IMR-90 (cell line): ENCODE measurements around the gene SPATA3. TPM values are rescaled to one million over a fixed set of nuclear protein-coding genes. Genes with fewer than 3 reads are reported as not detected.

Experiments
- ATAC-seq: fragments of 200-7000 bp; cut with Tn5 transposase; 2 replicates; pipeline ENCODE4 v1.9.1; 2020; ENCODE audit warnings: low read depth, mild to moderate bottlenecking, moderate library complexity
- BruUV-seq: library from RNA; stranded (reverse); fragments of 400-500 nt; replicated peaks from 2 replicates; lab custom pipeline; 2021; lab: Mats Ljungman, UMichigan
- CTCF ChIA-PET: fragments of 300-600 bp; formaldehyde crosslinking; extraction: SDS; loops from one replicate; lab custom pipeline; 2021; ENCODE audit warnings: antibody characterized with exemption; lab: Yijun Ruan, JAX
- POLR2A ChIA-PET: fragments of 300-600 bp; sonication (Branson Sonifier 250); formaldehyde crosslinking; loops from one replicate; lab custom pipeline; 2022; ENCODE audit warnings: antibody characterized with exemption; ENCODE audit not compliant: unreplicated experiment; lab: Charles Lee
- DNase-seq: peaks from one replicate; pipeline ENCODE4 v3.0.0; 2013
- H2AFZ ChIP-seq: replicated peaks from 2 replicates; pipeline ENCODE3; 2013; ENCODE audit warnings: low read length, mild to moderate bottlenecking; ENCODE audit not compliant: poor library complexity
- H2AK5ac ChIP-seq: 2 replicates; pipeline ENCODE4 v1.6.1; 2013; ENCODE audit warnings: low read depth, low read length, inconsistent platforms
- H2AK9ac ChIP-seq: replicated peaks from 2 replicates; pipeline ENCODE3; 2013; ENCODE audit warnings: mild to moderate bottlenecking, low read depth, low read length, moderate library complexity; ENCODE audit not compliant: poor library complexity
- H2BK120ac ChIP-seq: 2 replicates; pipeline ENCODE4 v1.6.1; 2013; ENCODE audit warnings: low read depth, low read length, inconsistent platforms
- H2BK15ac ChIP-seq: 3 replicates; pipeline ENCODE4 v1.6.1; 2013; ENCODE audit warnings: low read depth, low read length, inconsistent platforms
- H2BK20ac ChIP-seq: 2 replicates; pipeline ENCODE4 v1.6.1; 2013; ENCODE audit warnings: low read depth, mild to moderate bottlenecking, inconsistent platforms, low read length, moderate library complexity
- H2BK5ac ChIP-seq: 2 replicates; pipeline ENCODE4 v1.6.1; 2013; ENCODE audit warnings: mild to moderate bottlenecking, low read depth, low read length, inconsistent platforms; ENCODE audit not compliant: poor library complexity, severe bottlenecking
- H3K14ac ChIP-seq: replicated peaks from 2 replicates; pipeline ENCODE4 v1.6.1; 2013; ENCODE audit warnings: low read depth, low read length, inconsistent platforms
- H3K18ac ChIP-seq: 2 replicates; pipeline ENCODE4 v1.6.1; 2013; ENCODE audit warnings: low read depth, low read length, control low read depth
- H3K23ac ChIP-seq: 2 replicates; pipeline ENCODE4 v1.6.1; 2013; ENCODE audit warnings: low read depth, low read length, inconsistent platforms
- H3K27ac ChIP-seq: 2 replicates; pipeline ENCODE4 v1.5.1; 2013; ENCODE audit warnings: mild to moderate bottlenecking, control low read depth, low read length; ENCODE audit not compliant: insufficient read depth
- H3K27me3 ChIP-seq: 2 replicates; pipeline ENCODE4 v1.6.1; 2013; ENCODE audit warnings: low read length; ENCODE audit not compliant: control insufficient read depth, insufficient read depth
- H3K36me3 ChIP-seq: 2 replicates; pipeline ENCODE4 v1.6.1; 2013; ENCODE audit warnings: low read length, mixed read lengths; ENCODE audit not compliant: control insufficient read depth, insufficient read depth
- H3K4ac ChIP-seq: 2 replicates; pipeline ENCODE4 v1.6.1; 2013; ENCODE audit warnings: low read depth, low read length, inconsistent platforms
- H3K4me1 ChIP-seq: 2 replicates; pipeline ENCODE4 v1.6.1; 2013; ENCODE audit warnings: low read length, mixed read lengths; ENCODE audit not compliant: control insufficient read depth, insufficient read depth
- H3K4me2 ChIP-seq: 2 replicates; pipeline ENCODE4 v1.6.1; 2013; ENCODE audit warnings: low read depth, mild to moderate bottlenecking, control low read depth, low read length, moderate library complexity
- H3K4me3 ChIP-seq: 2 replicates; pipeline ENCODE4 v1.5.1; 2013; ENCODE audit warnings: low read depth, mild to moderate bottlenecking, control low read depth, low read length, moderate library complexity; ENCODE audit not compliant: insufficient read depth
- H3K56ac ChIP-seq: 2 replicates; pipeline ENCODE4 v1.6.1; 2013; ENCODE audit warnings: low read length, inconsistent platforms; ENCODE audit not compliant: insufficient read depth; ENCODE audit errors: extremely low read depth
- H3K79me1 ChIP-seq, 2 experiments: 2 replicates each; pipeline ENCODE4 v1.6.1; 2013; ENCODE audit warnings: low read length in 2 of 2, inconsistent platforms in 1 of 2, low read depth in 1 of 2
- H3K9ac ChIP-seq: 2 replicates; pipeline ENCODE4 v1.6.1; 2013; ENCODE audit warnings: low read depth, low read length, control low read depth
- H3K9me1 ChIP-seq: 2 replicates; pipeline ENCODE4 v1.6.1; 2013; ENCODE audit warnings: low read length, inconsistent platforms; ENCODE audit not compliant: insufficient read depth
- H3K9me3 ChIP-seq: 2 replicates; pipeline ENCODE4 v1.6.1; 2013; ENCODE audit warnings: low read length; ENCODE audit not compliant: control insufficient read depth, insufficient read depth
- H4K20me1 ChIP-seq: 2 replicates; pipeline ENCODE4 v1.6.1; 2013; ENCODE audit warnings: low read length, inconsistent platforms; ENCODE audit not compliant: insufficient read depth
- H4K5ac ChIP-seq: 2 replicates; pipeline ENCODE4 v1.6.1; 2013; ENCODE audit warnings: mild to moderate bottlenecking, low read depth, low read length, control low read depth
- H4K8ac ChIP-seq, 2 experiments: 2 replicates each; pipeline ENCODE4 v1.6.1; 2013; ENCODE audit warnings: low read depth in 2 of 2, low read length in 2 of 2, control low read depth in 1 of 2, inconsistent platforms in 1 of 2
- H4K91ac ChIP-seq: 2 replicates; pipeline ENCODE4 v1.6.1; 2013; ENCODE audit warnings: low read depth, low read length, inconsistent platforms; ENCODE audit not compliant: insufficient read depth
- CEBPB ChIP-seq: IDR thresholded peaks from 2 replicates; pipeline ENCODE4 v1.6.1; 2012; ENCODE audit warnings: low read depth, low read length, improper control_type of control experiment
- CHD1 ChIP-seq: IDR thresholded peaks from 2 replicates; pipeline ENCODE4 v1.6.1; 2012; ENCODE audit warnings: low read depth, low read length, improper control_type of control experiment
- CTCF ChIP-seq: conservative IDR thresholded peaks from 2 replicates; pipeline ENCODE4 v1.5.1; 2012; ENCODE audit warnings: mild to moderate bottlenecking, low read depth, low read length, improper control_type of control experiment
- ELK1 ChIP-seq: fragments of 150-350 bp; IDR thresholded peaks from 2 replicates; pipeline ENCODE4 v1.6.1; 2016; ENCODE audit warnings: low read depth, mild to moderate bottlenecking, low read length, moderate library complexity, borderline replicate concordance
- MAFK ChIP-seq: IDR thresholded peaks from 2 replicates; pipeline ENCODE4 v1.6.1; 2012; ENCODE audit warnings: low read depth, low read length, improper control_type of control experiment
- MAZ ChIP-seq: IDR thresholded peaks from 2 replicates; pipeline ENCODE4 v1.6.1; 2012; ENCODE audit warnings: low read depth, mild to moderate bottlenecking, low read length, improper control_type of control experiment, moderate library complexity, borderline replicate concordance
- MXI1 ChIP-seq: IDR thresholded peaks from 2 replicates; pipeline ENCODE4 v1.6.1; 2012; ENCODE audit warnings: low read depth, mild to moderate bottlenecking, low read length, moderate library complexity, borderline replicate concordance
- NFE2L2 ChIP-seq: fragments of 150-350 bp; IDR thresholded peaks from 2 replicates; pipeline ENCODE4 v1.6.1; 2016; ENCODE audit warnings: low read depth, mild to moderate bottlenecking, low read length
- POLR2A ChIP-seq: IDR thresholded peaks from 2 replicates; pipeline ENCODE4 v1.6.1; 2012; ENCODE audit warnings: mild to moderate bottlenecking, low read depth, low read length
- RAD21 ChIP-seq: IDR thresholded peaks from 2 replicates; pipeline ENCODE4 v1.6.1; 2012; ENCODE audit warnings: low read length, improper control_type of control experiment
- RCOR1 ChIP-seq: IDR thresholded peaks from 2 replicates; pipeline ENCODE4 v1.6.1; 2012; ENCODE audit warnings: mild to moderate bottlenecking, low read length, improper control_type of control experiment; ENCODE audit not compliant: insufficient replicate concordance
- RFX5 ChIP-seq: IDR thresholded peaks from 2 replicates; pipeline ENCODE4 v1.8.0; 2012; ENCODE audit warnings: low read depth, mild to moderate bottlenecking, low read length, moderate library complexity
- SMC3 ChIP-seq: fragments of 150-350 bp; IDR thresholded peaks from 2 replicates; pipeline ENCODE4 v1.6.1; 2016; ENCODE audit warnings: low read depth, mild to moderate bottlenecking, antibody characterized with exemption, low read length, moderate library complexity
- USF2 ChIP-seq: fragments of 150-350 bp; IDR thresholded peaks from 2 replicates; pipeline ENCODE4 v1.6.1; 2017; ENCODE audit warnings: mild to moderate bottlenecking, antibody characterized with exemption, low read length, low read depth
- WGBS, 2 experiments: methylation state at CpG; one replicate each; pipeline versions ENCODE4 v1.1.5 to v1.1.7; 2013; ENCODE audit warnings: missing lambda C conversion rate in 2 of 2; ENCODE audit not compliant: insufficient read length in 1 of 2; ENCODE audit errors: extremely low coverage in 2 of 2; 5-methylcytosine and 5-hydroxymethylcytosine counted together
- dilution Hi-C: fragments of 300-500 bp; cut with HindIII; formaldehyde crosslinking; loops from one replicate; pipeline ENCODE4 v1.14.3; 2018; ENCODE audit warnings: low sequenced_read_pairs; ENCODE audit not compliant: unreplicated experiment
- in situ Hi-C: fragments of 300-500 bp; cut with MboI; formaldehyde crosslinking; loops from 3 replicates; pipeline ENCODE4 v1.14.3; 2019; ENCODE audit warnings: low sequenced_read_pairs, inconsistent platforms, mixed read lengths
- intact Hi-C: fragments of 100-400 bp; cut with micrococcal nuclease; formaldehyde crosslinking; loops from 2 replicates; pipeline ENCODE4 v1.10.0; 2022
- polyA plus RNA-seq, 3 experiments: library from polyadenylated mRNA; depleted of rRNA; stranded (reverse); fragments of >200 nt; gene quantifications; 2 replicates each; pipeline ENCODE4 v1.2.3, GENCODE V29; 2012; ENCODE audit warnings: low replicate concordance in 1 of 3
- total RNA-seq: library from RNA; depleted of rRNA; stranded (reverse); fragments of >200 nt; gene quantifications from 2 replicates; pipeline ENCODE4 v1.2.3, GENCODE V29; 2012

The SPATA3 gene
- total and polyA plus RNA-seq, 2 of the 4 experiments (the other 2 are of a cell fraction) = not detected

- no peak for DNase-seq
- H3K9me1 ChIP-seq = no peaks in the 10 kb centered on the region
- H3K36me3 ChIP-seq = no peaks in the 10 kb centered on the region
- ChIA-PET POLR2A (no interaction called here), CTCF (no interaction called here)
- H3K14ac ChIP-seq = no peak overlapping the region
- intact Hi-C loops (loop anchor here (10.0 kb wide), 1 partner anchor 55 kb away; no protein-coding TSS in a partner anchor), dilution Hi-C loops (no loop called here), in situ Hi-C loops (no loop called here)
- no TSS peak for BruUV-seq
- H3K9me3 ChIP-seq = no peaks in the 10 kb centered on the region
- no peaks in the 10 kb centered on the region for H4K20me1 ChIP-seq
- no peak overlapping the region for H4K8ac ChIP-seq
- H2BK20ac ChIP-seq = no peak overlapping the region
- H3K4me1 ChIP-seq = no peaks in the 10 kb centered on the region
- no peak overlapping the region for H3K56ac ChIP-seq
- H2AK9ac ChIP-seq = no peak overlapping the region
- H3K27me3 ChIP-seq = peaks cover 56% of the 10 kb centered on the region
- WGBS, 2 experiments = 18% methylated on average over 1 of the region's 2 CpGs; no CpG with 5 or more reads in 1 of the 2 experiments
- H4K5ac ChIP-seq = no peak overlapping the region
- H2BK15ac ChIP-seq = no peak overlapping the region
- H4K91ac ChIP-seq = no peak overlapping the region
- no peak overlapping the region for H3K9ac ChIP-seq
- H3K4ac ChIP-seq = no peak overlapping the region
- no peak overlapping the region for H2AK5ac ChIP-seq
- no peak for ATAC-seq
- H3K79me1 ChIP-seq = no peaks in the 10 kb centered on the region
- H2BK120ac ChIP-seq = no peak overlapping the region
- no peak overlapping the region for H2BK5ac ChIP-seq
- no peak overlapping the region for H3K27ac ChIP-seq
- H3K4me2 ChIP-seq = no peak overlapping the region
- no peak for TF ChIP-seq NFE2L2
- TF ChIP-seq MAFK = no peak
- no peak for TF ChIP-seq CHD1
- TF ChIP-seq RCOR1 = no peak
- no peak for TF ChIP-seq MAZ
- TF ChIP-seq ELK1 = no peak
- TF ChIP-seq CTCF = no peak
- TF ChIP-seq USF2 = no peak
- TF ChIP-seq MXI1 = no peak
- no peak for TF ChIP-seq POLR2A
- TF ChIP-seq SMC3 = no peak
- TF ChIP-seq RFX5 = no peak
- TF ChIP-seq RAD21 = no peak
- no peak for TF ChIP-seq CEBPB
- H2AFZ ChIP-seq = no peak overlapping the region
- no peak overlapping the region for H3K4me3 ChIP-seq
- no peak overlapping the region for H3K23ac ChIP-seq
- H3K18ac ChIP-seq = no peak overlapping the region
Measured at GRCh38 chr2:231010201-231010730, 14.3 kb downstream of the SPATA3 start.
